Calu3 (cell line): Measurements from ENCODE around the gene OR56B1. TPM values are rescaled to one million over a fixed set of nuclear protein-coding genes. Genes with fewer than 3 reads are reported as not detected.
"Not testable (repeated sequence)": the region's sequence is repeated elsewhere in the genome, so short reads cannot be mapped to it uniquely, and the experiment has no call there.

Experiments used
- BruUV-seq: library from RNA; stranded (reverse); fragments of 400-500 nt; replicated peaks from 2 replicates; lab custom pipeline; 2021; lab: Mats Ljungman, UMichigan
- CTCF ChIA-PET: fragments of 300-600 bp; sonication (Branson Sonifier 250); formaldehyde crosslinking; loops from one replicate; lab custom pipeline; 2022; ENCODE audit warnings: antibody characterized with exemption; lab: Charles Lee
- DNase-seq: peaks from one replicate; pipeline ENCODE4 v3.0.0; 2022
- H3K27ac Mint-ChIP-seq: one replicate; pipeline ENCODE4 v1.8.0; 2022; ENCODE audit warnings: mixed read lengths; ENCODE audit not compliant: unreplicated experiment
- H3K27me3 Mint-ChIP-seq: one replicate; pipeline ENCODE4 v1.8.0; 2022; ENCODE audit warnings: mixed read lengths; ENCODE audit not compliant: unreplicated experiment
- H3K36me3 Mint-ChIP-seq: one replicate; pipeline ENCODE4 v1.8.0; 2022; ENCODE audit warnings: mild to moderate bottlenecking, moderate library complexity, mixed read lengths; ENCODE audit not compliant: insufficient read depth, unreplicated experiment
- H3K4me1 Mint-ChIP-seq: one replicate; pipeline ENCODE4 v1.8.0; 2022; ENCODE audit warnings: mild to moderate bottlenecking, low read depth, mixed read lengths; ENCODE audit not compliant: unreplicated experiment
- H3K4me3 Mint-ChIP-seq: one replicate; pipeline ENCODE4 v1.8.0; 2022; ENCODE audit warnings: mild to moderate bottlenecking, low read depth, moderate library complexity, mixed read lengths; ENCODE audit not compliant: unreplicated experiment
- H3K9me3 Mint-ChIP-seq: one replicate; pipeline ENCODE4 v1.8.0; 2022; ENCODE audit warnings: low read depth, mixed read lengths; ENCODE audit not compliant: unreplicated experiment
- intact Hi-C: fragments of 100-400 bp; cut with micrococcal nuclease; formaldehyde crosslinking; loops from one replicate; pipeline ENCODE4 v1.10.0; 2022; ENCODE audit not compliant: unreplicated experiment
- total RNA-seq: library from RNA; stranded (reverse); gene quantifications from 2 replicates; pipeline ENCODE4 v1.2.3, GENCODE V29; 2022
- TF ChIP-seq, protein P1 (sequence below): fragments of 200-600 bp; IDR thresholded peaks from one replicate; pipeline ENCODE4 v1.8.0; 2022; ENCODE audit warnings: antibody characterized with exemption; ENCODE audit not compliant: unreplicated experiment

OR56B1 gene
- total RNA-seq, 1 experiment from 2014 or later, result not detected

DNA sequence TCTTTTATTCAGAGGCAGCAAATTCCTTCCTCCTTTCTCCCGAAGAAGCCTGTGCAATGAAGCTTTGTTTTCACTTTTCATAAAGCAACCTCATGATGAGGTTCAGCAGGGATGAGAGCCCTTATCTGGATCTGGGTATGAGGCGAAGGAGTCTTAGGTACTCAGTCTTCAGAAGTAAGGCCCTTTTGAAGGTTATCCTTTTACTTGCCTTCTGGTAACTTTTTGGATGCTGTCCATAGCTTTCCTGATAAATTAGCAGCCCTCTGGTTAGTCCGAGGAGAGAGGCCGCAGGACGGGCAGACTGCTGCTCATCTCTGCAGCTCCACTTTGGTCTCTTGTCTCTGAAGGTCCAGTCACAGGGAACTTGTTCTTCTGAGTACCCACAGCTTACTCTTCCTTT is 45.5 kb upstream of the OR56B1 start:
- Mint-ChIP-seq H3K4me1 (peaks cover 9% of the 10 kb centered on the region), H3K27me3 (peaks cover 8% of the 10 kb centered on the region), H3K36me3 (no peaks in the 10 kb centered on the region), H3K4me3 (no peak overlapping the region), H3K9me3 (no peaks in the 10 kb centered on the region), H3K27ac (no peak overlapping the region)
- TF ChIP-seq, protein P1, sequence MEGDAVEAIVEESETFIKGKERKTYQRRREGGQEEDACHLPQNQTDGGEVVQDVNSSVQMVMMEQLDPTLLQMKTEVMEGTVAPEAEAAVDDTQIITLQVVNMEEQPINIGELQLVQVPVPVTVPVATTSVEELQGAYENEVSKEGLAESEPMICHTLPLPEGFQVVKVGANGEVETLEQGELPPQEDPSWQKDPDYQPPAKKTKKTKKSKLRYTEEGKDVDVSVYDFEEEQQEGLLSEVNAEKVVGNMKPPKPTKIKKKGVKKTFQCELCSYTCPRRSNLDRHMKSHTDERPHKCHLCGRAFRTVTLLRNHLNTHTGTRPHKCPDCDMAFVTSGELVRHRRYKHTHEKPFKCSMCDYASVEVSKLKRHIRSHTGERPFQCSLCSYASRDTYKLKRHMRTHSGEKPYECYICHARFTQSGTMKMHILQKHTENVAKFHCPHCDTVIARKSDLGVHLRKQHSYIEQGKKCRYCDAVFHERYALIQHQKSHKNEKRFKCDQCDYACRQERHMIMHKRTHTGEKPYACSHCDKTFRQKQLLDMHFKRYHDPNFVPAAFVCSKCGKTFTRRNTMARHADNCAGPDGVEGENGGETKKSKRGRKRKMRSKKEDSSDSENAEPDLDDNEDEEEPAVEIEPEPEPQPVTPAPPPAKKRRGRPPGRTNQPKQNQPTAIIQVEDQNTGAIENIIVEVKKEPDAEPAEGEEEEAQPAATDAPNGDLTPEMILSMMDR, result no peak
- BruUV-seq, result no TSS peak
- DNase-seq, result no peak
- intact Hi-C loops, result no loop called here
- CTCF ChIA-PET, result interaction anchor here (0.6 kb wide), 1 partner anchor 20 kb away, joined by 3 read pairs; no protein-coding TSS in a partner anchor

DNA sequence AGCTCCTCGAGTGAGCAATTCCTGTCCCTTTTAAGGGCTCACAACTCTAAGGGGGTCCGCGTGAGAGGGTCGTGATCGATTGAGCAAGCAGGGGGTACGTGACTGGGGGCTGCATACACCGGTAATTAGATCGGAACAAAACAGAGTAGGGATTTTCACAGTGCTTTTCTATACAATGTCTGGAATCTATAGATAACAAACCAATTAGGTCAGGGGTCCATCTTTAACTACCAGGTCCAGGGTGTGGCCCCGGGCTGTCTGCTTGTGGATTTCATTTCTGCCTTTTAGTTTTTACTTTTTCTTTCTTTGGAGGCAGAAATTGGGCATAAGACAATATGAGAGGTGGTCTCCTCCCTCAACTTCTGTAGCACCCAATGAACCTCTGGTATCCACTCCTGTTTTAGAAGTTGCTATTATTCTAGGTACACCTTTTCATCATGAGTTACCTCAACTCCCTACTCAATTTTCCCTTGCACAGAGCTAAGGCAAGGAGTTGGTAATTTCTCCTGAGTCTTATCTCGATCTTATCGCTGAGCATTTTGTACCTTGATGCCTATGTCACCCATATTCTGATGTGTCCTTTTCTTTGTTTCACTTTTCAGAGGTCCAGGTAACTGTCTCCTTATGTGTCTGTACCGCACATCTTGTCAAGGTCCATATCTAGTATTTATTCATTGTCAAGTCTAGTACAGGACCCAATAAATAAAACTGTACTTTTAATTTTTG is 44.8 kb upstream of the OR56B1 start:
- H3K4me3 Mint-ChIP-seq, H3K9me3 Mint-ChIP-seq, H3K27ac Mint-ChIP-seq, H3K4me1 Mint-ChIP-seq, H3K36me3 Mint-ChIP-seq, DNase-seq, CTCF ChIA-PET, intact Hi-C loops, BruUV-seq: not testable (repeated sequence)
- H3K27me3 Mint-ChIP-seq, result peaks cover 14% of the 10 kb centered on the region

DNA sequence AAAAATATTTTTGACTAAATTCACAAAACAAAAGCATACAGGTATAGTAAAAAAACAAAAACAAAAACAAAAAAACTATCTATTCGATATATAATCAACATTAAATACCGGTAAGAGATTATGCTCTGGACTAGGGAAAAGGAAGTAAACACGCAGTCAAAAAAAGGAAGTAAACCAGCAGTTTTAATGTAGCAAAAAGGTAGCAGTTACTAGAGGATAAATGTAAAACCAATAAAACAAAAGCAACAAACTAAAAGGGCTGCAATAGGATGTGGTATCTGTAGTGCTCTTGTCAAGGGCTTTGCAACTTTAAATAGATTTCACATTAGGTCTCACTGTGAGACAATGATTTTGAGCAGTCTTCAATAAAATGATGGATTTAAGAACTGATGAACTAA is 44.3 kb upstream of the OR56B1 start:
- TF ChIP-seq, protein P1, result no peak
- no peaks in the 10 kb centered on the region for H3K9me3 Mint-ChIP-seq
- H3K27me3 Mint-ChIP-seq, result peaks cover 20% of the 10 kb centered on the region
- H3K27ac Mint-ChIP-seq, result no peak overlapping the region
- H3K4me1 Mint-ChIP-seq, result peaks cover 9% of the 10 kb centered on the region
- no peaks in the 10 kb centered on the region for H3K36me3 Mint-ChIP-seq
- H3K4me3 Mint-ChIP-seq, result no peak overlapping the region
- DNase-seq, result no peak
- CTCF ChIA-PET, result no interaction called here
- intact Hi-C loops, result no loop called here
- BruUV-seq, result no TSS peak

DNA sequence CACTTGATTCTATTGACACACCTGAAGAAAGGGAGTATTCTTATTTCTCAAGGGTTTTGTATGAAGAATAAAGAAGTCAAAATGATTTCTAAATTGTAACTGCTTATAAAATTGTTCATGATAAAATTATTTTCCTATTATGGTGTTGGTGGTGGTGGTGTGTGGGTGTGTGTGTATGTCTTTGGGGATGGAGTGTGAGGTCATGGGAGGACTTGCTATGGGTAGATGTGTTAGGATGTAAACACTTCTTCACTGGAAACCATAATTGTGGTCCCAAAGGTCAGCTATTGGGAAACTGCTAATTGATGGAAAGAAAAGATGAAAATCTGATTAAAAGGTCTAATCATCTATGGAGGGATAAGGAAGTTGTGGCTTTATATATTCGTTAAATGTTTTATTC is 41.6 kb upstream of the OR56B1 start:
- TF ChIP-seq, protein P1, result no peak
- intact Hi-C loops, result no loop called here
- CTCF ChIA-PET, result no interaction called here
- no peak overlapping the region for H3K27ac Mint-ChIP-seq
- BruUV-seq, result no TSS peak
- DNase-seq, result no peak
- peaks cover 20% of the 10 kb centered on the region for H3K27me3 Mint-ChIP-seq
- H3K36me3 Mint-ChIP-seq, result no peaks in the 10 kb centered on the region
- peaks cover 5% of the 10 kb centered on the region for H3K4me1 Mint-ChIP-seq
- H3K4me3 Mint-ChIP-seq, result no peak overlapping the region
- no peaks in the 10 kb centered on the region for H3K9me3 Mint-ChIP-seq

DNA sequence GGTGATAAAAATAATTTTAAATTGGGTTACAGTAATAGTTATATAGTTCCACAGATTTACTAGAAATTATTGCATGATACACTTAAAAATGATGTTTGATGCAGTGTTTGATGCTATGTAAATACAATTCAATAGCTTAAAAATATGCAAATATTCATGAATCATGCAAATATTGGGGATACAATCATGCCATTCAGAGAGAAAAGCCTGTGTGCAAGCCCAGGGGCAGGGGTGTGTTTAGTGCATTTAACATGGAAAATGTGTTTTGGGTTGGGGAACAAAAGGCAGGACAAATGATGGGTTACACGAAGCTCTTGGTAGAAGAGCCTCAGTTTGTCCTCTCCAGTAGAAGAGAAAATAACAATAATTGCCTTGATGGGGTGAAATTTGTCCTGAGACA is 40.7 kb upstream of the OR56B1 start:
- H3K4me1 Mint-ChIP-seq, result no peaks in the 10 kb centered on the region
- no peaks in the 10 kb centered on the region for H3K9me3 Mint-ChIP-seq
- H3K4me3 Mint-ChIP-seq, result no peak overlapping the region
- TF ChIP-seq, protein P1, result no peak
- no TSS peak for BruUV-seq
- no peak overlapping the region for H3K27ac Mint-ChIP-seq
- no peaks in the 10 kb centered on the region for H3K36me3 Mint-ChIP-seq
- intact Hi-C loops, result no loop called here
- no peak for DNase-seq
- H3K27me3 Mint-ChIP-seq, result peaks cover 20% of the 10 kb centered on the region
- CTCF ChIA-PET, result no interaction called here
